SK-N-MC (cell line): ENCODE results near the gene STRADB.

Source experiments
- DNase-seq: peaks from one replicate; pipeline ENCODE4 v3.0.0-alpha.2; 2011; ENCODE audit warnings: low read depth, low spot score
- H3K27ac ChIP-seq: fragments of 200-600 bp; sonication (generic); 2 replicates; pipeline ENCODE4 v1.5.1; 2016; ENCODE audit warnings: mixed run types
- H3K36me3 ChIP-seq: fragments of 200-600 bp; sonication (generic); 2 replicates; pipeline ENCODE4 v1.6.1; 2017; ENCODE audit warnings: antibody characterized with exemption, low read length, mixed read lengths; ENCODE audit not compliant: insufficient read depth
- H3K4me3 ChIP-seq: fragments of 200-600 bp; sonication (generic); 2 replicates; pipeline ENCODE4 v1.5.1; 2016
- H3K9ac ChIP-seq: fragments of 200-600 bp; sonication (generic); 2 replicates; pipeline ENCODE4 v1.8.0; 2017; ENCODE audit warnings: mixed run types, mixed read lengths; ENCODE audit not compliant: insufficient read length
- H3K9me3 ChIP-seq: fragments of 200-600 bp; sonication (generic); 2 replicates; pipeline ENCODE4 v1.6.1; 2017; ENCODE audit warnings: low read depth, mild to moderate bottlenecking, antibody characterized with exemption, low read length, moderate library complexity, mixed read lengths
- EZH2 ChIP-seq: fragments of 200-600 bp; sonication (generic); IDR thresholded peaks from one replicate; pipeline ENCODE4 v1.6.1; 2017; ENCODE audit warnings: antibody characterized with exemption
- FOXP2 ChIP-seq: optimal IDR thresholded peaks from 2 replicates; pipeline ENCODE3; 2011; ENCODE audit warnings: mild to moderate bottlenecking, moderate library complexity; ENCODE audit not compliant: insufficient read depth; ENCODE audit errors: extremely low read length, control extremely low read depth
- POLR2AphosphoS5 ChIP-seq: IDR thresholded peaks from 2 replicates; pipeline ENCODE4 v1.6.1; 2012; ENCODE audit warnings: mild to moderate bottlenecking, low read depth, low read length, borderline replicate concordance

Gene STRADB

DNA sequence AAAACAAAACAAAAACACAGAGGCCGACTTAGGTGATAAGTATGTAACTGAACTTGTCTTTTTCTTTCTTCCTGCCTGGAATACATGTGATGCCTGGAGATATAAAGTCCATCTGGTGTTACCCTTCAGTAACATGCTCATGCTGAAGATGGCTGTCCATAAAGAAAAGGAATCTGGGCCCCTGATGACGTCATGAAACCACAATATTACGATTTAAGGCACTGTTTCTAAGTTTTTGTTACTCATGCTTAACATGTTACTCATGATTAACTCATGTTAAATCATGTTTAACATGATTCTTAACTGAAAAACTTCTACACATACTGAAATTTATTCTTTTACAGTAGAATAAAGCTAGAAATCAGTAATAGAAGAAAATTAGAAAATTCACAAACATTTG is 49.0 kb downstream of the STRADB start:
- H3K9ac ChIP-seq = no peak overlapping the region
- no peaks in the 10 kb centered on the region for H3K36me3 ChIP-seq
- H3K9me3 ChIP-seq = no peaks in the 10 kb centered on the region
- DNase-seq = no peak
- no peak overlapping the region for H3K27ac ChIP-seq
- TF ChIP-seq POLR2AphosphoS5 (no peak), EZH2 (no peak), FOXP2 (no peak)
- no peak overlapping the region for H3K4me3 ChIP-seq

DNA sequence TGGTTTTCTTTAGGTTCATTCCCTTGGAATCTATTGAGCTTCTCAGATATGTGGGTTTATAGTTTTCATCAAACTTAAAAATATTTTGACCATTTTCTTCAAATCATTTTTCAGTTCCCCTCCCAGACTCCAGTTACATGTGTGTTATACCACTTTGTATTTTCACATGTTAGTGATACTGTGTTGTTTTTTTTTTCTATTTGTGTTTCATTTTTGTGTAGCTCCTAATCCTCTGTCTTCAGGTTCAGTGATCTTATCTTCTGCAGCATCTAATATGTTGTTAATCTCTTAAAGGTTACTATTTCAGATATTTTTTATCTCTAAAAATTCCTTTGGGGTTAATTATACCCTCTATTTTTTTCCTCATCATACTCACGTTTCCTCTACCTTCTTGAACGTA is 51.2 kb downstream of the STRADB start:
- H3K27ac ChIP-seq = no peak overlapping the region
- TF ChIP-seq EZH2 (no peak), FOXP2 (no peak), POLR2AphosphoS5 (no peak)
- H3K36me3 ChIP-seq = no peaks in the 10 kb centered on the region
- H3K9me3 ChIP-seq = no peaks in the 10 kb centered on the region
- no peak overlapping the region for H3K9ac ChIP-seq
- DNase-seq = no peak
- no peak overlapping the region for H3K4me3 ChIP-seq

DNA sequence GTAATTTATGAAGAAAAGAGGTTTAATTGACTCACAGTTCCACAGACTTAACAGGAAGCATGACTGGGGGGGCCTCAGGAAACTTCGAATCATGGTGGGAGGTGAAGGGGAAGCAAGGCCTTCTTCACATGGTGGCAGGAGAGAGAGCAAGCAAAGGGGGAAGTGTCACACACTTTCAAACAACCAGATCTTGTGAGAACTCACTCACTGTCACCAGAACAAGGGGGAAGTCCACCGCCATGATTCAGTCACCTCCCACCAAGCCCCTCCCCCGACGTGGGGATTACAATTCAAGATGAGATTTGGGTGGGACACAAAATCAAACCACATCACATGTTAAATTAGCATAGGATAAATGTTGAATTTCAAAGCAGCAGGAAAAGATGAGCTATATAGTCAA is 56.2 kb downstream of the STRADB start:
- no peak for DNase-seq
- TF ChIP-seq EZH2 = no peak
- Histone ChIP-seq H3K4me3 (no peak overlapping the region), H3K27ac (no peak overlapping the region), H3K36me3 (no peaks in the 10 kb centered on the region), H3K9me3 (no peaks in the 10 kb centered on the region), H3K9ac (no peak overlapping the region)

DNA sequence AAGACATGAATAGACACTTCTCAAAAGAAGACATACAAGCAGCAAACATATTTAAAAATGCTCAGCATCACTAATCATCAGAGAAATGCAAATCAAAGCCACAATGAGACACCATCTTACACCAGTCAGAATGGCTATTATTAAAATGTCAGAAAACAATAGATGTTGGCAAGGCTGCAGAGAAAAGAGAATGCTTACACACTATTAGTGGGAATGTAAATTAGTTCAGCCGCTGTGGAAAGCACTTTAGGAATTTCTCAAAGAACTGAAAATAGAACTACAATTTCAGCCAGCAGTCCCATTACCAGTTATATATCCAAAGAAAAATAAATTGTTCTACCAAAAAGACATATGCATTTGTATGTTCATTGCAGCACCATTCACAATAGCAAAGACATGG is 61.7 kb downstream of the STRADB start:
- Histone ChIP-seq H3K36me3 (no peaks in the 10 kb centered on the region), H3K4me3 (no peak overlapping the region), H3K9me3 (no peaks in the 10 kb centered on the region), H3K9ac (no peak overlapping the region), H3K27ac (no peak overlapping the region)
- no peak for TF ChIP-seq EZH2
- no peak for TF ChIP-seq FOXP2
- no peak for TF ChIP-seq POLR2AphosphoS5
- DNase-seq = no peak

DNA sequence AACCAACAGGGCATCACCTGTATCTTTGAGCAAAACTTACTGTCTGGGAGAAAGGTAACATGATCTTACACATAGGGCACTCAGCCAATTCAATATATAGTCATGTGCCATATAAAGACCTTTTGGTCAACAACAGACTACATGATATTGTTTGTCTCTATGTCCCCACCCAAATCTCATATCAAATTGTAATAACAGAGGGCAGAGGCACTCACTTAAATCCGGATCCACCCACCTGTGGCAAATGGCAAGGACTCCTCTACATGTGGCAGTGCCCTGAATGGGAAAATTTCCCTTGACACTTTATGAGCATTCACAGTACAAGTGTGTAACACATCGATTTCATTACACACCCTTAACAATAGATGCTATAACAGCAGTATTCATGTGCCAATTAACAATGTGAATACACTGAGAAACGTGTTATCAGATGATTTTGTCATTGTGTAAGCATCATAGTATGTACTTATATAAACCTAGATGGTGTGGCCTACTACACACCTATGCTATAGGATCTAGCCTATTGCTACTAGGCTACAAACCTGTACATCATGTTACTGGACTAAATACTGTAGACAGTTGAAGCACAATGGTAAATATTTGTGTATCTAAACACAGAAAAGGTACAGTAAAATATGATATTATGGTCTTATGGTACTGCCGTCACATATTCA is 64.2 kb downstream of the STRADB start:
- no peak overlapping the region for H3K4me3 ChIP-seq
- H3K9me3 ChIP-seq = no peaks in the 10 kb centered on the region
- H3K9ac ChIP-seq = no peak overlapping the region
- H3K36me3 ChIP-seq = no peaks in the 10 kb centered on the region
- H3K27ac ChIP-seq = no peak overlapping the region
- no peak for TF ChIP-seq FOXP2
- no peak for TF ChIP-seq EZH2
- TF ChIP-seq POLR2AphosphoS5 = no peak
- no peak for DNase-seq

DNA sequence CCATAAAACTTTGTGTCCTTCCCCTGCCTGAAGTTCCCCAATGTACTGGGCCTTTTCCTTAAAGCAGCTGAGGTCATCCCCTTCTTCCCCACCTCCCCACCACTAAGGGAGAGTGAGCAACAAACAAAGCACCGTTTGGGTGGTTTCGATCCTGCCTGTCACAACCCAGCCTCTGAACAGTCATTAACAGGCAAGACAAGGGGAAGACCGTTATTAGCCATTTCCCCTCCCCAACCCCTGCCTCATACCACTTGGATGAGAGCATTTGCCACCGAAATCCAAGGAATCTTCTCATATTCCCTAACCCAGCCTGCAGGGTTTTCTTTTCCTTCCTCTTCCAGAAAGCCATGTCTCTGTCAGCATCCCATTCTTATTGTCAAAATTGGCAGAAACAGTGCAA is 65.6 kb downstream of the STRADB start:
- Histone ChIP-seq H3K27ac (no peak overlapping the region), H3K4me3 (no peak overlapping the region), H3K9me3 (no peaks in the 10 kb centered on the region), H3K9ac (no peak overlapping the region), H3K36me3 (no peaks in the 10 kb centered on the region)
- TF ChIP-seq EZH2 = no peak
- no peak for TF ChIP-seq FOXP2
- no peak for TF ChIP-seq POLR2AphosphoS5
- no peak for DNase-seq

DNA sequence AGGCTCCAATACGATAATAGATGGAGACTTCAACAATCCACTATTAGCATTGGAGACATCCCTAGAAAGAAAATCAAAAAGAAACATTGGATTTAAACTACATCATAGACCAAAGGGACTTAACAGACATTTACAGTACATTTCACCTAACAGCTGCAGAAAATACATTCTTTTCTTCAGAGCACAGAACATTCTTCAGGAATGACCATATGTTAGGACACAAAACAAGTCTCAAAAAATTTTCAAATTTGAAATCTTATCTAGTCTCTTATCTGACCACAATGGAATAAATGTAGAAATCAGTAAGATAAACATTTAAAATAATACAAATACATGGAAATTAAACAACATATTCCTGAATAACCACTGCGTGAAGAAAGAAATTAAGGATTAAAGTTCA is 68.7 kb downstream of the STRADB start:
- DNase-seq = no peak
- 0 out of 2 replicates have a peak, but pooled peaks cover 4% of the 10 kb centered on the region for H3K9me3 ChIP-seq
- H3K9ac ChIP-seq = no peak overlapping the region
- TF ChIP-seq POLR2AphosphoS5 = no peak
- no peak for TF ChIP-seq EZH2
- no peak for TF ChIP-seq FOXP2
- H3K4me3 ChIP-seq = no peak overlapping the region
- no peaks in the 10 kb centered on the region for H3K36me3 ChIP-seq
- H3K27ac ChIP-seq = no peak overlapping the region

DNA sequence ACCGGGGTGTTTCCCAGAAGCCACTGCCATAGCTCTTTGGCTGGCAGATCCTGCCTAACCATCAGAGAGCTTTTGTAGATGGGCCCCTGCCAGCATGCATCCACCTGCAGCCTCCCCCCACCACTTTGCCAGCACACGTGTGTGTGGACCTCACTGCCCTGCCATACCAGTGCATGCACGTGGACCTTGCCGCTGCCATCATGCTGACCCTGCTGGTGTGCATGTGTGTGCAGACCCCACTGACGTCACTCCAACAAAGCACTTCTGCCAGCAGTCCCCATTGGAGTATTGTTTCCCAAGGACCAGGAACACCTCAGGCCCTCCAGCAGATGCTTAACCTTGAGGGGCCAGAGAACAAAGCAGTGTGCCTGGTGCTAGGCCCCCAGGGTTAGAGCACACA is 71.4 kb downstream of the STRADB start:
- Histone ChIP-seq H3K4me3 (no peak overlapping the region), H3K27ac (no peak overlapping the region), H3K9ac (no peak overlapping the region), H3K9me3 (0 out of 2 replicates have a peak, but pooled peaks cover 4% of the 10 kb centered on the region), H3K36me3 (no peaks in the 10 kb centered on the region)
- no peak for TF ChIP-seq FOXP2
- TF ChIP-seq POLR2AphosphoS5 = no peak
- DNase-seq = no peak

DNA sequence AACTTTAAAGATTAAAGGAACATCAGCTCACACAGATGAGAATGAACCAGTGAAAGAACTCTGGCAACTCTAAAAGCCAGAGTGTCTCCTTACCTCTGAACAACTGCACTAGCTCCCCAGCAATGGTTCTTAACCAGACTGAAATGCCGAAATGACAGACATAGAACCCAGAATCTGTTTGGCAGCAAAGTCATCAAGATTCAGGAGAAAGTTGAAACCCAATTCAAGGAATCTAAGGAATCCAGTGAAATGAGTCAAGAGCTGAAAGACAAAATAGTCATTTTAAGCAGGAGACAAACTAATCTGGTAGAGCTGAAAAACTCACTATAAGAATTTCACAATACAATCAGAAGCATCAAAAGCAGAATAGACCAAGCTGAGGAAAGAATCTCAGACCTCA is 72.0 kb downstream of the STRADB start:
- DNase-seq = no peak
- TF ChIP-seq FOXP2 = no peak
- TF ChIP-seq EZH2 = no peak

More for the DNA sequence above, 72.0 kb downstream of the STRADB start:
- H3K36me3 ChIP-seq = no peaks in the 10 kb centered on the region
- no peak overlapping the region for H3K4me3 ChIP-seq
- no peak overlapping the region for H3K27ac ChIP-seq
- 0 out of 2 replicates have a peak, but pooled peaks cover 4% of the 10 kb centered on the region for H3K9me3 ChIP-seq
- no peak overlapping the region for H3K9ac ChIP-seq
